ENCODE data around the gene PCBP3. TPM values are rescaled to one million over a fixed set of nuclear protein-coding genes. Genes with fewer than 3 reads are reported as not detected.

Gene PCBP3
- total RNA-seq, 1 experiment from 2014 or later: 10.9 TPM

DNA sequence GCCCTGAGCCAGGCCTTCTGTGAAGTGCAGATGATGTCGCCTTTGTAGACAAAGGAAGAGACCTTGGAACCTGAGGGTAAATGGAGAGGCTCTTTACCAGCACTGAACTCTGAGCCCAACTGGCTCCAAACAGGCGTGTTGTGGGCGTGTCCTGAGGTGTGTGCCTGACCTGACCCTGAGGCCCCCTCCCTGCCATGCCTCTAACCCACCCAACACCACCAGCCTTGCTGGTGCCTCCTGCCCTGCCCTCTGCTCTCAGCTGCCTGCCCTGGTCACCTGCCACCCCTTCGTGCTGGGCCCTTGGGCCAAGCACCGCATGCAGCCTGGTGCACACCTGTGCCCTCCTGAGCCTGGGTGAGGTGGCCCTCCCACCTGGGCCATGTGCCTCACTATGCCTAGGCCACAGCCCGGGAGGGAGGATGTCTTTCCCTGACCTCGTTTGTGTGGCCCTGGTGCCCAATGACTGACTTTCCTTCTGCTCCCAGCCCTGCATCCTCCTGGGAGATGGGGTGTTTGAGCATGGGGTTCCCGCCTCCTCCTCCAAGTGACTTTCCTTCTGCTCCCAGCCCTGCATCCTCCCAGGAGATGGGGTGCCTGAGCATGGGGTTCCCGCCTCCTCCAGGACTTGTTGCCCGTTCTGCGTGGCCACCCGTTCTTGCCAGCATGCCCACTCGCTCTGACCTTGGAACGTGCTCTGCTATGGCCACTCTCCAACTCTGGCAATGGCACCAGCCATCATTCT lies 157.0 kb downstream of the PCBP3 start:
- H4K8ac ChIP-seq (replicated peaks; ENCODE audit: insufficient read length, low read depth, low read length): no peak overlapping the region
- TF ChIP-seq, protein P1, sequence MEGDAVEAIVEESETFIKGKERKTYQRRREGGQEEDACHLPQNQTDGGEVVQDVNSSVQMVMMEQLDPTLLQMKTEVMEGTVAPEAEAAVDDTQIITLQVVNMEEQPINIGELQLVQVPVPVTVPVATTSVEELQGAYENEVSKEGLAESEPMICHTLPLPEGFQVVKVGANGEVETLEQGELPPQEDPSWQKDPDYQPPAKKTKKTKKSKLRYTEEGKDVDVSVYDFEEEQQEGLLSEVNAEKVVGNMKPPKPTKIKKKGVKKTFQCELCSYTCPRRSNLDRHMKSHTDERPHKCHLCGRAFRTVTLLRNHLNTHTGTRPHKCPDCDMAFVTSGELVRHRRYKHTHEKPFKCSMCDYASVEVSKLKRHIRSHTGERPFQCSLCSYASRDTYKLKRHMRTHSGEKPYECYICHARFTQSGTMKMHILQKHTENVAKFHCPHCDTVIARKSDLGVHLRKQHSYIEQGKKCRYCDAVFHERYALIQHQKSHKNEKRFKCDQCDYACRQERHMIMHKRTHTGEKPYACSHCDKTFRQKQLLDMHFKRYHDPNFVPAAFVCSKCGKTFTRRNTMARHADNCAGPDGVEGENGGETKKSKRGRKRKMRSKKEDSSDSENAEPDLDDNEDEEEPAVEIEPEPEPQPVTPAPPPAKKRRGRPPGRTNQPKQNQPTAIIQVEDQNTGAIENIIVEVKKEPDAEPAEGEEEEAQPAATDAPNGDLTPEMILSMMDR (conservative IDR thresholded peaks at IDR 0.05): no peak
- no peak overlapping the region for H3K56ac ChIP-seq (ENCODE audit: insufficient read length, low read depth, low read length)
- H3K9me3 Mint-ChIP-seq: no peaks in the 10 kb centered on the region
- no peak overlapping the region for H3K4ac ChIP-seq (ENCODE audit: low read depth, low read length)
- no peak overlapping the region for H2BK15ac ChIP-seq (ENCODE audit: low read depth, low read length)
- H3K36me3 Mint-ChIP-seq (ENCODE audit: insufficient read depth in 1 of 3, low read depth in 3 of 3): no peaks in the 10 kb centered on the region
- H3K4me2 ChIP-seq (ENCODE audit: insufficient read depth, insufficient read length, low read length): no peak overlapping the region
- no peaks in the 10 kb centered on the region for H3K79me2 ChIP-seq (ENCODE audit: insufficient read depth, low read length)
- no peak overlapping the region for H3K18ac ChIP-seq (ENCODE audit: insufficient read length, low read depth, low read length)
- no peak overlapping the region for H3K14ac ChIP-seq (ENCODE audit: insufficient read depth, low read length)
- no peaks in the 10 kb centered on the region for H3K23me2 ChIP-seq (ENCODE audit: insufficient read length, low read depth, low read length, poor library complexity, severe bottlenecking)
- H3K27ac Mint-ChIP-seq: peak overlapping the region in 1 of 3 experiments; percentile 36; a peak in 1 of 7 replicates
- no peaks in the 10 kb centered on the region for H3K9me3 ChIP-seq (ENCODE audit: control insufficient read depth, low read depth, low read length)
- WGBS (ENCODE audit: extremely low coverage, insufficient read length, low lambda C conversion rate): no CpG with 5 or more reads among the region's 14 CpGs
- H3K27me3 ChIP-seq (ENCODE audit: insufficient read depth, low read length): no peaks in the 10 kb centered on the region
- H3K4me3 Mint-ChIP-seq: no peak overlapping the region
- no peak overlapping the region for H3K23ac ChIP-seq (ENCODE audit: insufficient read length, low read depth, low read length)
- H3K27me3 Mint-ChIP-seq (ENCODE audit: low read depth): no peaks in the 10 kb centered on the region
- H2AFZ ChIP-seq (ENCODE audit: low read length): no peak overlapping the region
- no peak overlapping the region for H2AK5ac ChIP-seq (ENCODE audit: insufficient read length, low read length)
- no peaks in the 10 kb centered on the region for H3K4me1 ChIP-seq (ENCODE audit: insufficient read depth, low read length)
- H4K91ac ChIP-seq (ENCODE audit: insufficient read length, low read depth, low read length): no peak overlapping the region
- no peak overlapping the region for H3T11ph ChIP-seq (ENCODE audit: low read length)
- H4K20me1 ChIP-seq (ENCODE audit: control insufficient read depth, insufficient read depth, insufficient read length): no peaks in the 10 kb centered on the region
- H2BK20ac ChIP-seq (ENCODE audit: low read depth, low read length, poor library complexity, severe bottlenecking): no peak overlapping the region
- H3K27ac ChIP-seq (ENCODE audit: insufficient read length, low read depth, low read length): no peak overlapping the region
- no peak overlapping the region for H2BK12ac ChIP-seq (ENCODE audit: insufficient read length, low read depth, low read length)
- H3K79me1 ChIP-seq (ENCODE audit: insufficient read depth, low read depth, low read length, poor library complexity, severe bottlenecking): no peaks in the 10 kb centered on the region
- H2BK5ac ChIP-seq (ENCODE audit: insufficient read length, low read length): no peak overlapping the region
- DNase-seq: no peak
- no peak overlapping the region for H2BK120ac ChIP-seq (ENCODE audit: low read depth, low read length, poor library complexity, severe bottlenecking)
- H3K9ac ChIP-seq (ENCODE audit: extremely low read depth, insufficient read length, low read length): no peak overlapping the region
- peaks cover 3 to 5% of the 10 kb centered on the region in 2 experiments; a peak in 3 of 4 replicates for H3K4me1 Mint-ChIP-seq
- H4K5ac ChIP-seq (ENCODE audit: insufficient read length, low read depth, low read length): no peak overlapping the region
